C4-2B (cell line): ENCODE results near the gene BIRC6.

Experiments
- H3K27ac ChIP-seq: fragments of 450-650 bp; 2 replicates; pipeline ENCODE4 v1.5.1; 2017
- CTCF ChIP-seq: fragments of 450-650 bp; conservative IDR thresholded peaks from 2 replicates; pipeline ENCODE4 v1.5.1; 2017; ENCODE audit warnings: mild to moderate bottlenecking
- ZFX ChIP-seq: fragments of 450-650 bp; IDR thresholded peaks from 2 replicates; pipeline ENCODE4 v1.6.1; 2017

The BIRC6 gene

GRCh38 chr2:32495139-32495538 is 138.3 kb downstream of the BIRC6 start:
- TF ChIP-seq ZFX (no peak), CTCF (no peak)
- no peak overlapping the region for H3K27ac ChIP-seq

GRCh38 chr2:32496662-32497061 is 139.8 kb downstream of the BIRC6 start:
- no peak for TF ChIP-seq CTCF
- H3K27ac ChIP-seq, result no peak overlapping the region

GRCh38 chr2:32498306-32498705 is 141.5 kb downstream of the BIRC6 start:
- H3K27ac ChIP-seq, result no peak overlapping the region
- TF ChIP-seq ZFX (no peak), CTCF (no peak)

GRCh38 chr2:32502941-32503340 is 146.1 kb downstream of the BIRC6 start:
- TF ChIP-seq ZFX (no peak), CTCF (no peak)
- no peak overlapping the region for H3K27ac ChIP-seq

- TF ChIP-seq ZFX (no peak), CTCF (no peak)
- no peak overlapping the region for H3K27ac ChIP-seq
These were observed 148.2 kb downstream of the BIRC6 start for GRCh38 chr2:32504877-32505478.

GRCh38 chr2:32506446-32506845 is 149.6 kb downstream of the BIRC6 start:
- no peak overlapping the region for H3K27ac ChIP-seq
- TF ChIP-seq CTCF (no peak), ZFX (no peak)

- no peak for TF ChIP-seq CTCF
- TF ChIP-seq ZFX, result no peak
- no peak overlapping the region for H3K27ac ChIP-seq
These were observed 158.1 kb downstream of the BIRC6 start for GRCh38 chr2:32514946-32515345.
